GM20431 (cell line): Measurements from ENCODE around the gene CEPT1.
"Not testable (repeated sequence)": the region's sequence is repeated elsewhere in the genome, so short reads cannot be mapped to it uniquely, and the experiment has no call there.

Source experiments
- in situ Hi-C: fragments of 300-500 bp; cut with MseI, MboI; formaldehyde crosslinking; loops from one replicate; pipeline ENCODE4 v1.15.0; 2020; ENCODE audit warnings: low sequenced_read_pairs; ENCODE audit not compliant: unreplicated experiment

The CEPT1 gene

DNA sequence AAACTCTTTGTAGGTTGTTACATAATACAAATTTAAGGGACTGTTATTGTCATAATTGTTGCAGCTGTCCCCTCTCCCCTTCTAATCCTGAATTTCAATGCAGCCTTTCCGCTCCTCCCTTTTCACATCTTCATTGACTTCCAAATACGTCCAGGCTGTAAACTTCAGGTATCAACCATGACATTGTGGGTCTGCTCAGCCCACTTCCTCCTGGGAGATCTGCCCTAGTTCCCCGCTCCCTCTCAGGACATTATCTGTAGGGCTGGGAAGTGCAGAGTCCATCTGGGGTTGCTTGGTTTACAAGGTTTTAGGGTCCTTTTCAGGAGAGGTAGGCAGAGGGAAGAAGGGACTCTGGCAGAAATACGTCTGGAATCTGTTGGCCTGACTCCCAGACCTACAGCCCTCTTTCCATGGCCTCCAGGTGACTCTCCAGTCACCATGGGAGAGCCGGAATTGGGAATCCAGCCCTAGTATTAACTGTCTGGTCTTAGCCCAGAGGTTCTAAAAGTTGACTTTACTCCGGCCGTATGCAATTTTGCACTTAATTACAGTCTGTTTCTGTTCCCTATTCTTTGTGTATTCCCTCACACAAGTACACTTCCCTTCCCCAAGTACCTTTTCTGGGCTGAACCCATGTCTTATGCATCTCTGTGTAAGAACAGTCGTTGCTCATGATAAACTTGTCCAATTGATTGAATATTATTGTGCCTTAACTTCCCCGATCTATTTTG is 65.1 kb downstream of the CEPT1 start:
- in situ Hi-C loops = no loop called here

DNA sequence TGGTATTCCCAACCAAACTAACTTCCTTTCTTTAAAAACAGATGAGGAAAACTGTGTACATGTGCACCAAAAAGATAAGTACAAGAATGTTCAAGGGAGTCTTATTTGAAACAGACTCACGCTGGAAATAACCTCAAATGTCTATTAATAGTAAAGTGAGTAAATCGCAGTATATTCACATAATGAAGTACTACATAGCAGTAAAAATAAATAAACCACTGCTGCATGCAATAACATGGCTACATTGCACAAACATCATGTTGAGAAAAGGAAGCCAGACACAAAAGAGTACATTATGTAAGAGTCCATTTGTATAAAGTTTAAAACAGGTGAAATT is 65.7 kb downstream of the CEPT1 start:
- in situ Hi-C loops = no loop called here

DNA sequence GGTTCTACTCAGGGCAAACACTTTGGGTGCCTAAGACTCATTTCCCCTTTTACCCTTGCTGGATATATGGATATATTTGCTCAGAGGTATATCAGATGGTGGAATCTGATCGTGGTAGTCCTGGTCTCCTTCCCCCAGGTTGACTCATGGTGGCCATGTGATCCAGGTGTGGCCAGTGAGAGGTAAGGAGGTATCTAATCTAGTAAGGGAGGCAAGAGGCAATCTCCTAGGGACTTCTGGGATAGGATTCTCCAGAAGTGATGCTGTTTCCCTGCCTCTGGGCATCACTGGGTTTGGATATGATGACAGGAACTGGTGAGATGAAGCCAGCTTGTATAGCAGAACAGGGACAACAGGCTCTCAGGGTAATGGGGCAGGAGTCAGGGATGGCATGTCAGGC is 68.9 kb downstream of the CEPT1 start:
- in situ Hi-C loops = no loop called here

DNA sequence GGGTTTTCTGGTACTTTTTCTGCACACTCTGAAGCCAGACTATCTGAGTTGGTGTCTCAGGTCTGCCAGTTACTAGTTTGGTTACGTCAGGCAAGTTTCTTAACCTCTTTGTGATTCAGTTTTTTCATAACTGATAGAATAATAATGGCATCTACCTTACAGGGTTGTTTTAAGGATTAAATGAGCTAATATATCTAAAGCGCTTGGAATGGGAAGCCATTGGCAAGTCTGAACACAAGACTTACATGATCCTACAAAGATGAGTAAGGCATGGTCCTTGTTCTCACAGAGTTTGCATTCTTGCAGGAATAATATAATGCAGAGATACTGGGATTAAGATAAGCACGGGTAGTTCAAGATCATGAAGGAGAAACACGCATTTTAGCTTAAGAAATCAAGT is 69.6 kb downstream of the CEPT1 start:
- in situ Hi-C loops = no loop called here

DNA sequence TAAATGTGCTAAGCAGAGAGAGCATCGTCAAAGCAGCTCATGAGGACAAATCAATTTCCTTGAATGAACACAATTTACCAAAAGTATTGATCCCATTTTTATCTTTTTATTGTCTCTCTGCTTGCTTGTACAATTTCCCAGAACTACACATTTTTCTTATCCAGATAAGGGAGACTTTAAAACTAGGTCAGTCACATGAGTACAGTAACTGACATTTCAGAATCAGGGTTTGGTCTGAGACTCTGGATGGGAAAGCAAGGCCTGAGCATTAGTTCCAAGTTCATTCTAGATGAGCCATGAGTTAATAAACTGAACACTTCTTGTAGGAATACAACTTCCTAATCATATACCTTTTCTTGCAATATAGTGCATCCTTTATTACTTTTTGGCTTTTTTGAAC is 71.9 kb downstream of the CEPT1 start:
- in situ Hi-C loops = no loop called here

DNA sequence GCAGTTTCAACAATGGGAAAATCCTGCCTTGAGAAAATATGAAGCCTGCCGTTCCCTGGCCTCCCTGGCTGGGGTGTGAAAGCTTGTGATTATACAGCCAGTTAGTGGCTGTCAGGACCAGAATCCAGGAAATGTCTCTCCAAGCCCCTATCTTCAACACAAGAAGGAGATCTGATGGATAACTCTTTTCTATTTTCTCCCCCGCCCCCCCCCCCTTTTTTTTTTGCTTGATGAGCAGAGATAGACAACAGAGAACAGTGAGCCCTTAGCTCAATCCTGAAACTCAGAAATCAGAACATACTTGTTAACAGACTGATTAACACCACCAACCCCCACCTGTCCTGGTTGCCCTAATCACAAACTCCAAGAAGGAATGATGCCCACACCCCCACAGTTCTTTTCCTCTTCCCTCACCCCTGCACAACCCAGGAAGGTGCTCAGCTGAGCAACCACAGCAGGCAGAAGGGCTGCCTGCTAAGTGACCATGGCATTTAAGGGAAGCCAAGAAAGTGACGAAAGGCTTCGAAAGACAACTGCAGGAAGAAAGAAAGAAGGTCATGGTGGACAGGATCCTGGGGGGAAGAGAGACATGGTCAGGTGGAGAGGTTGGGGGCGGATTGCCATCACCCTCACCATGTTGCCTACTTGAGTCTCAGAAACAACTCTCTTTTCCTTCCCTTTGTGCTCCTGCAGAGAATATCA is 72.8 kb downstream of the CEPT1 start:
- in situ Hi-C loops = no loop called here

DNA sequence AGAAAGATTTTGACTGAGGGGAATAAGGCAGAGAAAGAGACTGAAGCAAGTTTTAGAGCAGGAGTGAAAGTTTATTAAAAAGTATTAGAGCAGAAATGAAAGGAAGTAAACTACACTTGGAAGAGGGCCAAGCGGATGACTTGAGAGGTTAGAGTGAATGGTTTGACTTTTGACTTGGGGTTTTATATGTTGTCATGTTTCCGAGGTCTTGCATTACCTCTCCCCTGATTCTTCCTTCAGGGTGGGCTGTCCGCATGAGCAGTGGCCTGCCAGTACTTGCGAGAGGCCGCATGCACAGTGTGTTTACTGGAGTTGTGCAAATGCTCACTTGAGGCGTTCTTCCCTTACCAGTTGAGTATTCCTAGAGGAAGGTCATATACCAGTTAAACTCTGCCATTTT is 73.4 kb downstream of the CEPT1 start:
- in situ Hi-C loops = no loop called here

DNA sequence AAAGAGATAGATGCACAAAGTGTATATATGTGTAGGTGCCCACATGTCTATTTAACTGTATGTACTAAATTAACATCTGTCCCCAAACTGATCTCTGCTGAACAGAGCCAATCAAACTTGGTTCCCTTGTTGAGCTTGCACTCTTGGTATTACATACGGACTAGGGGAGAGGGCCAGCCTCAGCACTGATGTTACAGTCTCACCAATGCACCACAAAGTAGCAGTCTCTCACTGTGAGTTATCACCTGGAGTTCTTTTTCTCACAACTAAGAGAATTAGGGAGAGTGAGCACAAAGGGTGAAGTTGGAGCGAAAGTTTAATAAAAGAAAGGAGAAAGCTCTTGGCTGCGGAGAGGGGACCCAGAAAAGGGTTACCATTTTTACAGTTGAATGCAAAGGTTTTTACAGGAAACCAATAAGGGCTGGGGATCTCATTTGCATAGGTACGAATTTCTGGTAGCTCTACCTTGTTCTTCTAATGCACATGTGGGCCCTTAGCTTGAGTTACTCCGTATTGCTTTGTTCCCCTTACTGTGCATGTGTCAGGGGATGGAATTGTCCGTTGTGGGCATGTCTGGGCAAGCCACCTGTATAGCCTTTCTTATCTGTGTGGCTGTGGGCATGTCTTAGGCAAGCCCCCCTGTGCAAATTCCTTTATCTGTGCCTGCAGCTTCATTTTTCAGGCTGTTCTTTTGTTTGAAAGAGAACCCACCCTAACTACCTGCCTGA is 74.2 kb downstream of the CEPT1 start:
- in situ Hi-C loops = no loop called here

DNA sequence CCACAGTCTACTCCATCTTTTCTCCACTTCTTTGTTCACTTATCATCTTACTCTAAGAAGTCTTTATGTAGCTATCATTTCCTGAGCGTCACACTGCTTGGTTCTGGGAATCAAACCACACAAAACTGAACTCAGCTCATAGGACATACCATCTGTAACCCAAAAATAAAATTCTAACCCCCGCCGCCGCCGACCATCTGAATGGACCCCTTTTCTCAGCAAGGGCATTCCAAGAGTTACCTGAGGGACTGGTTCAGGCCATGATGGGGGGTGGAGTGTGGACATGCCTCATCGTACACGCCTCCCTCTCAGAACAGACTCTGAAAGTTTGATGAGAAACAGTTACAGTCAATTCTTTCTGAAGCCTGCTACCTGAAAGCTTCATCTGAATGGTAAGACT is 74.9 kb downstream of the CEPT1 start:
- in situ Hi-C loops = no loop called here

DNA sequence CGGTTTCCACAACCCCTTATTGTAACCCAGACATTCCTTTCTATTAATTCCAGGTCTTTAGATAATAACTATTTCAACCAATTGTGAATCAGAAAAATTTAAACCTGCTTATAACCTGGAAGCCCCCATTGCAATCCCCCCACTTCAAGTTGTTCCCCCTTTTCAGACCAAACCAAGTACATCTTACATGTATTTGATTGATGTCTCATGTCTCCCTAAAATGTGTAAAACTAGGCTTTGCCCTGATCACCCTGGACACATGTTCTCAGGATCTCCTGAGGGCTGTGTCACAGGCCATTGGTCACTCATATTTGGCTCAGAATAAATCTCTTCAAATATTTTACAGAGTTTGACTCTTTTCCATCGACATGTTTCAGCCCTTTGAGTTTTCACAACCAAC is 75.3 kb downstream of the CEPT1 start:
- in situ Hi-C loops = not testable (repeated sequence)

DNA sequence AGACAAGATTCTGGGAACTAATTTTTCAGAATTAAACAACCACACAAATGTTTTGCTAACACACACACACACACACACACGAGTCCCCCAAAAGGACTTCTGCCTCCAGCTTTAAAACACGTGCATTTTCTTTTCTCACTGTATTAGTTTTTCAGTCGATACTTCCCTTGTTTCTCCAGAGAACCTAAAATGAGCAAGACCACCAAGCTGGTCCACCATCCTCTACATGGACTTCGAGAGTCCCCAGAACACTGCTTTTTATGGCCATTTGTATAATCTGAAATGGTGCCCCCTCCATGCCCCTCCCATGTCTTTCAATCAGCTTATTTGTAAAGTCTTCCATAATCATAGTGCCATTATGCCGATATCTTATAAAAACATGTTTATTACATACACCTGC is 76.7 kb downstream of the CEPT1 start:
- in situ Hi-C loops = no loop called here

DNA sequence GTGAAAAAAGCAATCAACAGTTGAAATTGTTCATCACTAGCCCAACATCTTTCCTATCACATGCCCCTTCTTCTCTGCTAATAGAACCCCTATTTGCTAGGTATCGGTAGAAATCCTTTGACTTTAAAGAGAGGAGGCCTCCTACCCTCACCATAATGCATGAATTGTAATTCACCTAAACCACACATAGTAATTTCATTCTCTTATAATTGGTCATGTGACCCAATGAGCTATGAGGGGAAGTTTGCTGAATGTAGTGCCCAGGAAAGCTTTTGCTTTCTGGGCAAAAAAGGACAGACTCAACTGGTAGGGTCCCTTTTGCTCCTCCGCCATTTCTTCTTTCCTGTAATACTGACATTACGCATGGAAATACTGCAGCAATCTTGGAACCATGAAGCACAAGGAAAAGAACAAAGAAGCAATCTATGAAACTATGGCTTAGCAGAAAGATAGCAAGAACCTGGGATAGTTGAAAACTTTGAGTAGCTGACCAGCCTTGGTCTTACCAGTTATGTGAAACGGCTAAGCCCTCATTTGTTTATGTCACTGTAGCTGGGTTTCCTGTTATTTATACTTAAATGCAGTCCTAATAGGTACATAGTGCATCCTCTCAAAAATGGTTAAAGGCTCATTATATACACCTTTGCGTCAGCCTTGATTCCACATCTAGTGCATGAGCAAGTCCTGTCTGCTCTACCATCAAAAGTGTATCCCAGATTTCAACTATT is 77.3 kb downstream of the CEPT1 start:
- in situ Hi-C loops = no loop called here

DNA sequence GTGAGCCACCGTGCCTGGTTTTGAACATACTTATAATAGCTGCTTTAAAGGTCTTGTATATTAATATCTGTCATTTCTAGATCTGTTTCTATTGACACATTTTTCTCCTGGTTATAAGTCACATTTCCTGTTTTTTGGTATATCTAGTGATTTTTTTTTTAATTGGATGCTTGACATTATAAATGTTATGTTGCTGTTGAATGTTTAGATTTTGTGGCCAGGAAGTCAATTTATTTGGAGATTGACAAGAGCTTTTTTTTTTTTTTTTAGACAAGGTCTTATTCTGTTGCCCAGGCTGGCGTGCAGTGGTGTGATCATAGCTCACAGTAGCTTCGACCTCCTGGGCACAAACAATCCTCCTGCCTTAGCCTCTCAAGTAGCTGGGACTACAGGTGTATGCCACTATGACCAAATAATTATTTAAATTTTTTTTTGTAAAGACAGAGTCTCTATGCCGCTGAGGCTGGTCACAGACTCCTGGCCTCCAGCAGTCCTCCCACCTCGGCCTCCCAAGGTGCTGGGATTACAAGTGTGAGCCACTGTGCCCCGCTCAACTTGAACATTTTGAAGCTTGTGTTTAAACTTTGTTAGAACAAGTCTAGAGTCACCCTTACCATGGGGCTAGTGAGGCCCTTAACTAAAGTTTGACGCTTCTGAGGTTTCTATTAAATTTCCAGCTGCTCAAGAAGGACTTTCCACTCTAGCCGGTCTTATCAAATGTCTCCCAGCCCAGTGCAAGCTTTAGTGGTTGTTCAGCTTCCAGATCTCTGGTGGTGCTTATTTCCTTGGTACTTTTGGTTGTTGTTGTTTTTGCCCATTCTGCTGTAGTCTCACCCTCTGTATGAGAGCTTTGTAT is 78.9 kb downstream of the CEPT1 start:
- in situ Hi-C loops = no loop called here

DNA sequence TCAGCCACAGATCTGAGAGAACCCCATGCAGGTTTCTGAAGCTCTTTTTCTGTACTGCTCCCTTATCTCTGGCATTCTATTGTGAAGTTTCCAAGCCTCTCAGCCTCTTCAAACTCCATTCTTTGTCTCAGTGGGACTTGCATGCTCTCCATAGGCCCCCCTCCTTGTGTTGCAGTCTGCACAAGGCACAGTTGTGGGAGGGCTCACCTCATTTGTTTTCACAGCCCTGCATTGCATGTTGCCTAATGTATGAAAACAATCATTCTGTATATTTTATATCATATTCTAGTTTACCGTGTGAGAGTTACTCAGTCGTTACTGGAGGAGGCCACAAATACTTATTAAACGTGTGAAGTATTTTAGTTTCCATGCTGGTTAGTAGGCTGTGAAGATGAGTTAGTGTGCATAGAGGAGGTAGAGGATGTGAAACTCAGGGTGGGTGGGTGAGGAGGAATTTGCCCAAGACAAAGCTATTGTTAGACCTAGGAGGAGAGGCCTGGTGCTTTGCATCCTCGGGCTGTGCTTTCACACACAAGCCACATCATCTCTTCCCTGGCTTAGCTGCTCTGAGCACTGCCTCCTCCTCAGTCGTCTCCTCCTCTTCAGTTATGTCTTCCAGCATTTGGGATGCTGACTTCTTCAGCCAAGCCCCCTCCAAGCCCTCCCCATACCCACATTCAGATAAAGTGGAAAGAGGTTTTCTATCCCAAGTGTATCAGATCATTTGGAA is 79.7 kb downstream of the CEPT1 start:
- in situ Hi-C loops = loop anchor here (10.0 kb wide), 1 partner anchor 175 kb away; no protein-coding TSS in a partner anchor

DNA sequence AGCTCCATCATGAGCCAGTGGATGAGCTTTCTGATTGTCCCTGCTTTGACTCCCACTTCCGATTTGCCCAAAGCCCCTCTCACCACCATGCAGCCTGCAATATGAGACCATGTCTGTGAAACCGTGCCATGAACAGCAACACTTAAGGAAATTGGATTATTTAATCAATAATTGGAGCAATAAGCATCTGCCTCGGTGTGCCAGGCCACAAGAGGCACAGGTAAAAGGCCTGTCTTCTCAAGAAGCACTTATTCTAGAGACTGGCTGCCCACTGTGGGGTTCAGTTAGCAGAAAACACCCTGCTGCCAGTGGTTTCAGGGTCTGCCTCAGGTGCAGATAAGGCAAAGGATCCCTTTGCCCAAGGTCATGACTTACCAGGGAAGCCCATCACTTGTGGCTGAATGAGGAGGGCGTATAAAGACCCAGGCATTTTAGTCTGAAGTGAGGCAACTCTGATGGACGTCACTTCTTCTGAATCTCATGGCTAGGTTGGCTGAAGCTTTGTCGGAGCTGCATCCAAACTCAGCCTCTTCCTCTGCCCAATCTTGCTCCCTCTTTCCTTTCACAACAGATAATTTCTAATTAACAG is 80.4 kb downstream of the CEPT1 start:
- in situ Hi-C loops = loop anchor here (10.0 kb wide), 1 partner anchor 174 kb away; no protein-coding TSS in a partner anchor

DNA sequence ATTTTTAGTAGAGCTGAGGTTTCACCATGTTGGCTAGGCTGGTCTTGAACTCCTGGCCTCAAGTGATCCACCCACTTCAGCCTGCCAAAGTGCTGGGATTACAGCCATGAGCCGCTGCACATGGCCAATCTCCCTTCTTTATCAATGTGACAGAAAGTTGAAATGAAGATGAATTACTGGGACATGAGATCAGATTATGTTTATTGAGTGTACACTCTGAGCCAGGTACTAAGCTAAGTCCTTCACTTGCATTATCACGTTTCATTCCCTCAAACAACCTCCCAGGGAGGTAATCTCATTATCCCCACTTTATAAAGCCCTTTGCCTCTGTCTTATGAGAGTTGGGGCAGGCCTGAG is 81.2 kb downstream of the CEPT1 start:
- in situ Hi-C loops = loop anchor here (10.0 kb wide), 1 partner anchor 174 kb away; no protein-coding TSS in a partner anchor

DNA sequence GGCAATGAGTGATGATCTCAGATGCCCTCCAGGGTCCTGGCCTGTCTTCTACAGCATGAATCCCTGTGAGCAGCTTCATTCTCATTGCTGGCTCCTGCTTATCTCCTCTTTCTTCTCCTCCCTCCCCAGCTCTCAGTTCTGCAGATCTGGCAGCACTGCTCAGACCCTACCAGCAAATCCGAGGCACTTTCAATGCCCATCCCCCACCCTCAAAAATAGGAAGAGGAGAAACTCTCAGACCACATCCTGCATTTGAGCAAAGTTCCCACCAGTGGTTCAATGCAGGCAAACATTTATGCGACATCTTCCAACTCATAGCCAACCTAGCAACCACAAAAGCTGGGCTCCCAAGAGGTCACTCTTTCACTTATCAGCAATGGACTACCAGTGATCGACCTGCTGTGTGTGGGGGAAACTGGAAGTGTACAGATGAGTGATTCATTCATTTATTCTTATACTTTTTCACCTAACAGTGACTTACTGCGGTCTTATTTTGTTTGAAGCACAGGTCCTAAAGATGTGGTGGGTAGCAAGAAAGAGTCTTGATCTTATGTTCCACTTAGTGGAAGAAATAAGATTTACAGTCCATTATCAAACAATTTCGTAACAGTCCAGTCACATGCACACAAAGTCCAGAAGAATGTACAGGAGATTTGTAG is 81.7 kb downstream of the CEPT1 start:
- in situ Hi-C loops = loop anchor here (10.0 kb wide), 1 partner anchor 173 kb away; no protein-coding TSS in a partner anchor
